Right forelimb (tissue), 1 donor: ENCODE measurements around the gene CIAO3.

Source experiments
- DNase-seq: peaks from one replicate; pipeline ENCODE4 v3.0.0-alpha.2; 2018

The CIAO3 gene

GRCh38 chr16:775236-775796 lies 34.5 kb upstream of the CIAO3 start:
- no peak for DNase-seq

- no peak for DNase-seq
Measured at GRCh38 chr16:774086-775001, 33.5 kb upstream of the CIAO3 start.

GRCh38 chr16:772959-773358 lies 32.2 kb upstream of the CIAO3 start:
- no peak for DNase-seq

- DNase-seq = no peak
Measured at GRCh38 chr16:770411-770810, 29.6 kb upstream of the CIAO3 start.

DNA sequence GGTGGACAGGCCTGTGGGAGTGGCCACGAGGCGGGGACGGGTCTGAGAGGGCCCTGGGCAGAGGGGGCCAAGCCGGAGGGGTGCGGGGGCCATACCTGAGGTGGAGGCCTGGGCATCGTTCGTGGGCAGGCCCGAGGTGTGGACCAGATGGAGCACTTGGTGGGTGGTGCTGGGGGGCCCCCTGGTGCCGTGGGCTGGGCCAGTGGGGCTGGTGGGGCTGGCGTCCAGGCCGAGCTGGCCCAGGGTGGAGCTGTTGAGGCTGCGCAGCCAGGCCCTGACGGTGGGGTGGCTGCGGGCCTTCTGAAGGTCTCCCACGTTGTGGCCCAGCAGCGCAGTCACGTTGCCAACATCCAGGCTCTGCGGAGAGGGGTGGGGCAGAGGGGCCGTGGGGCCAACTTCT lies 29.1 kb upstream of the CIAO3 start:
- no peak for DNase-seq

DNA sequence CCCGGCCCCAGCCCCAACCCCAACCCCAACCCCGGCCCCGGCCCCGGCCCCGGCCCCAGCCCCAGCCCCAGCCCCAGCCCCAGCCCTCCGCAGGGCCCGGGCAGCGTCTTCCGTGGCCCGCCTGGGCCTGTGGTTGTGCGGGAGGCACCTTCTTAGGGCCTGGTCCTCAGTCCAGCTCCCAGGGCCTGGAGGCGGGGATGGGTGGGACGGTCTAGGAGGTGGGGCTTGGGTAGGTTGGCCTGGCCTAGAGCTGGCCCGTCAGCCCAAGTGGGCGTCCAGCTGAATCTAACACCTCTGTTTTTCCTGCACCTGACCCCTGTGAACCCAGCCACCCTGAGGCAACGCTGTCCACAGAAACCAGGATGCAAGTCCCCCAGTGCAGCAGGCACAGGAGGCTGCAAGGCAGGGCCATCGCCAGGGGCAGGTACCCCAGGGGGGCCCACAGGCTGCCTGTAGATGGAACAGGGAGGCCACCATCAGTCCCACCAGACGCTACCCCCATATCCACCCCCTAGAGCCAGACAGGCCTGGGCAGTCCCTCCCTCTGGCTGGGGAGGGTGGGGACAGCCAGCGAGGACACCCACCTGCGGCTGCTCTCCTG lies 28.5 kb upstream of the CIAO3 start:
- no peak for DNase-seq

- no peak for DNase-seq
Measured at GRCh38 chr16:768428-768827, 27.6 kb upstream of the CIAO3 start.

- DNase-seq = no peak
Measured at GRCh38 chr16:767743-768235, 27.0 kb upstream of the CIAO3 start.

DNA sequence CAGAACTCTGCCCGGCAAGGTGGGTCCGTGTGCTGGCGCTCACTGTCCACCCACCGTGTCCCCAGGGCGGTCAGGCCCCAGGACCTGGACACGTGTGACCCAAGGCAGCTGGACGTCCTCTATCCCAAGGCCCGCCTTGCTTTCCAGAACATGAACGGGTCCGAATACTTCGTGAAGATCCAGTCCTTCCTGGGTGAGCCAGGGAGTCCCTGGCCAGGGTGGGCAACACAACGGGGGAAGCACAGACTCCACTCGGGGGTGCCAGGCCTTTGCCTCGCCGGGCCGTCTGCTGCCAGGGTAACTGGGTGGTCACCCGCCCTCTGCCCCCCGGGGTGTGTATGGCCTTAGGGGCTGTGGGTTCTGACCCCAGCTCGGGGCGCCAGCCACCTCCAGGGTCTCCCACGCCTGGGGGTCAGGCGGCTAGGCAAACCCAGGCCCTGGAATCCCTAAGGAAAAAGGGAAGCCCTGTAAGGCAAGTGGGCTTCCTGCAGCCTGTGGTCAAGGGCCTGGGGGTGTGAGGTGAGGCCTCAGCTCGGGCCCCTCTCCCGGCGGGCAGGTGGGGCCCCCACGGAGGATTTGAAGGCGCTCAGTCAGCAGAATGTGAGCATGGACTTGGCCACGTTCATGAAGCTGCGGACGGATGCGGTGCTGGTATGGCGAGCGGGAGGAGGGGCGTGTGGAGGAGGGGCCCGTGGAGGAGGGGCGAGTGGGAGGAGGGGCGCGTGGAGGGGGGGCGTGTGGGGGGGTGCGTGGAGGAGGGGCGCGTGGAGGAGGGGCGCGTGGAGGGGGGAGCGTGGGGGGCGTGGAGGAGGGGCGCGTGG lies 26.2 kb upstream of the CIAO3 start:
- DNase-seq = no peak

DNA sequence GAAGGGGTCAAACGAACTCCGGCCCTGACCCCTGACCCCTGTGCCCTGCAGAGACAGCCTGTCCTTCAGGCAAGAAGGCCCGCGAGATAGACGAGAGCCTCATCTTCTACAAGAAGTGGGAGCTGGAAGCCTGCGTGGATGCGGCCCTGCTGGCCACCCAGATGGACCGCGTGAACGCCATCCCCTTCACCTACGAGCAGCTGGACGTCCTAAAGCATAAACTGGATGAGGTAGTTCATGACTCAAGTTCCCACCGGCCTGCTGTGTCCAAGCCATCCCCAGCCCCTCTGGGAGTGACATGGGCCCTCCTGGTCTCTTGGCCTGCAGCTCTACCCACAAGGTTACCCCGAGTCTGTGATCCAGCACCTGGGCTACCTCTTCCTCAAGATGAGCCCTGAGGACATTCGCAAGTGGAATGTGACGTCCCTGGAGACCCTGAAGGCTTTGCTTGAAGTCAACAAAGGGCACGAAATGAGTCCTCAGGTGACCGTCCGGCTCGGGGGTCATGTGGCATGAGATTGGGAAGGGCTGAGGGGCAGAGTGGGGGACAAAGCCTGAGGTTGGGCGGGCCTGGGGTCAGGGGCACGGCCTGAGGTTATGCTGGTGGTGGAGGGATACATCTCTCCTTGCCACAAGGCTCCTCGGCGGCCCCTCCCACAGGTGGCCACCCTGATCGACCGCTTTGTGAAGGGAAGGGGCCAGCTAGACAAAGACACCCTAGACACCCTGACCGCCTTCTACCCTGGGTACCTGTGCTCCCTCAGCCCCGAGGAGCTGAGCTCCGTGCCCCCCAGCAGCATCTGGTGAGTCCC lies 25.4 kb upstream of the CIAO3 start:
- no peak for DNase-seq

- DNase-seq = no peak
Measured at GRCh38 chr16:765488-765865, 24.7 kb upstream of the CIAO3 start.

DNA sequence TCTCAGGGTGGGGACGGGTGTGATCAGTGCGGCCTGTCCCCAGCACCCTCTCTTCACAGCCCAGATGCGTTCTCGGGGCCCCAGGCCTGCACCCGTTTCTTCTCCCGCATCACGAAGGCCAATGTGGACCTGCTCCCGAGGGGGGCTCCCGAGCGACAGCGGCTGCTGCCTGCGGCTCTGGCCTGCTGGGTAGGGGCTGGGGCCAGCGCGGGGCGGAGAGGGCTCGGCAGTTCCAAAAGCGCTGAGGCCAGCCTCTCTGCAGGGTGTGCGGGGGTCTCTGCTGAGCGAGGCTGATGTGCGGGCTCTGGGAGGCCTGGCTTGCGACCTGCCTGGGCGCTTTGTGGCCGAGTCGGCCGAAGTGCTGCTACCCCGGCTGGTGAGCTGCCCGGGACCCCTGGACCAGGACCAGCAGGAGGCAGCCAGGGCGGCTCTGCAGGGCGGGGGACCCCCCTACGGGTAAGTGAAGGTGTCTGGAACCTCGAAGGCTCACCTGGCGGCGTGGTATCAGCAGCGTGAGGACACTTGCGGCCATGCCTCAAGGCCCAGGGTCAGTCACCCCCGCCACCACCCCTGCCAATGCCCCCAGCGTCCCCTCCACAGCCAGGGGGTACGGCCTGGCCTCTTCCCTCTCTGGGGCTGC lies 24.2 kb upstream of the CIAO3 start:
- no peak for DNase-seq

DNA sequence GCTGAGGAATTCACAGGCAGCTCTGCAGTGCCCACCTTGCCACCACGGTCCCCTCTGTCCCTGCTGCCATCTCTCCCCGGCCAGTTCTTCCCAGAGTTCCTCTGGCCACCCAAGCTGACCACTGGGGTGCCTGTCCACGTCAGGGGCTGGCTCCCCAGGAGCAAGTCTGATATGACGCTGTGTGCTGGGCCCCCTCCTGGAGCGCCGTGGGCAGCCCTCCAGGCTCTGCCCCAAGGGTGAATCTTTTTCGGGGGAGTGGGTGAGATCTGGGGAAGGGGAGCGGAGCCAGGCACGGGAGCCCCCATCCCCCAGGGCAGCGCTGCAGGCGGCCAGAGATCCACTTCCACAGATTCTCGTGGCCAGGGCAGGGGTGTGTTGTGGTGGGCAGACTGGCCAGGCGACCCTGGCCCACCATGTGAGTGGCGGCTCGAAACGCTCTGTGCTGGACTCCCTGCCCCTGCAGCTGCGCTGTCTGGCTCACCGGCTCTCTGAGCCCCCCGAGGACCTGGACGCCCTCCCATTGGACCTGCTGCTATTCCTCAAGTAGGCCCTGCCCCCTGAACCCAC lies 23.5 kb upstream of the CIAO3 start:
- DNase-seq = no peak

GRCh38 chr16:763369-764183 lies 22.8 kb upstream of the CIAO3 start:
- DNase-seq = no peak

- DNase-seq = no peak
Measured at GRCh38 chr16:762595-763268, 21.9 kb upstream of the CIAO3 start.

GRCh38 chr16:761625-762513 lies 21.1 kb upstream of the CIAO3 start:
- DNase-seq = no peak

DNA sequence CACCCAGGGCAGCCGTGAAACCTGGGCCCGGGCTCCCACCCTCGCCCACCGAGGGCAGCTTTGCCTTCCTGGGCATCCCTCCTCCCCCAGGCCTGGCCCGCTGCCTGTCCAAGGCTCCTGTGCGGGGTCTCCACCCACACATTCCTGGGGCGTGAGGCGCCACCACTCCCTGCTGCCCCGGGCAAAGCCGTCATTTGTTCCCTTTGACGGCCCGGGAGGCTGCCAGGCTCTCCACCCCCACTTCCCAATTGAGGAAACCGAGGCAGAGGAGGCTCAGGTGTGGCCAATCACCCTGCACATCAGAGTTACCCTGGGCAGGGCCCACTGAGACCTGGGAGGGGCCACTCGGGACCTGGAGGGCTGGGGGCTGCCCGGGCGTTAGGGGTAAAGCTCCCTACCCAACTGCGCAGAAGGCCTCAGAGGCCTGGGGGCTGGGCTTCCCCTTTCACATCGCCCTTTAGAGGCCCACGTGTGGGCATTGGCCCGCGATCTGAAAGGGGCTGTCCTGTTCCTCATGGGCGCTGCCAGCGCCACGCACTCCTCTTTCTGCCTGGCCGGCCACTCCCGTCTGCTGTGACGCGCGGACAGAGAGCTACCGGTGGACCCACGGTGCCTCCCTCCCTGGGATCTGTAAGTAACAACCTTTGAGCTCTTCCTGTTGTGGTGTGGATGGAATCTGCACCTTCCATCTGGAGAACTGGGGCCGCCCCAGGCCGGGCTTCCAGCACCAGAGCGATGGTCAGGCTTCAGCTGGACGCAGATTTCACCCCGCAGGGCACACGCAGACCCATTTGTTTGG lies 19.9 kb upstream of the CIAO3 start, which contains the start of gene MSLN:
TSS of gene MSLN (plus strand) at position 190 of the 799 bp plus-strand sequence. CDS start 1,947 bp downstream, outside the sequence.
- DNase-seq = no peak

DNA sequence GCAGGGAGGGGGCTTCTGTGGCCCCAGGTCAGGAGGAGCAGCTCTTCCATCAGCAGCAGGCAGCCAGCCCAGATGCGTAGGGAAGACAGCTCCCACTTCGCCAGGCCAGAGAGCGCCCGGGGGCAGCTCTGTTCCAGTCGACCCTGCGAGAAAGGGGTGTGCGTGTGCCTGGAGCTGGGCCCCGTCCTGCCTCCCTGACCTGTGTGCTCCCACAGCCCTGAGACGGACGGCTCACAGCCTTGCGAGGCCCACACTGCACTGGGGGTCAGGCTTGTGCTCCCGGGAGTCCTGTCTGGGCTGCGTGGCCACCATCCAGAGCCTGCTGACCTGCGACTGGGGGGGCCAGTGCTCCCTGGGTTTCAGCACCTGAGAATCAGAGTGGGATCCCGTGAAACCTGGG lies 19.3 kb upstream of the CIAO3 start:
- no peak for DNase-seq
